OCI-LY1 (cell line): ENCODE results near the gene ATG9A.
A peak's percentile ranks its signal among the peaks of the same experiment; 100 is the strongest.

Experiments used
- H2AFZ ChIP-seq: fragments of 200-600 bp; sonication (generic), shearing (Covaris generic); 2 replicates; pipeline ENCODE4 v1.6.0; 2014; ENCODE audit warnings: antibody characterized with exemption, mild to moderate bottlenecking, low read length
- H3F3A ChIP-seq: fragments of 200-600 bp; sonication (generic), shearing (Covaris generic); 2 replicates; pipeline ENCODE4 v1.6.0; 2014; ENCODE audit warnings: mild to moderate bottlenecking, antibody characterized with exemption, low read length, moderate library complexity; ENCODE audit not compliant: insufficient read depth
- H3K27ac ChIP-seq: fragments of 200-600 bp; sonication (generic); 2 replicates; pipeline ENCODE4 v1.5.1; 2014; ENCODE audit warnings: low read length, mixed run types, mild to moderate bottlenecking, low read depth; ENCODE audit not compliant: poor library complexity, severe bottlenecking
- H3K27me3 ChIP-seq: fragments of 200-600 bp; sonication (generic); 2 replicates; pipeline ENCODE4 v1.6.0; 2014; ENCODE audit warnings: antibody characterized with exemption, mild to moderate bottlenecking, low read length, moderate library complexity; ENCODE audit not compliant: insufficient read depth
- H3K36me3 ChIP-seq: fragments of 200-600 bp; sonication (generic); 2 replicates; pipeline ENCODE4 v1.6.1; 2014; ENCODE audit warnings: mild to moderate bottlenecking, antibody characterized with exemption, low read length, moderate library complexity, mixed read lengths; ENCODE audit not compliant: insufficient read depth
- H3K4me1 ChIP-seq: fragments of 200-600 bp; sonication (generic); 2 replicates; pipeline ENCODE4 v1.5.1; 2014; ENCODE audit warnings: mild to moderate bottlenecking, low read length, moderate library complexity; ENCODE audit not compliant: insufficient read depth, severe bottlenecking
- H3K4me2 ChIP-seq: fragments of 200-600 bp; sonication (generic), shearing (Covaris generic); 2 replicates; pipeline ENCODE4 v1.6.1; 2014; ENCODE audit warnings: low read length
- H3K4me3 ChIP-seq: fragments of 200-600 bp; sonication (generic); 2 replicates; pipeline ENCODE4 v1.5.1; 2014; ENCODE audit warnings: low read length, low read depth, mild to moderate bottlenecking, mixed read lengths; ENCODE audit not compliant: poor library complexity, severe bottlenecking
- H3K79me2 ChIP-seq: fragments of 200-600 bp; shearing (Covaris generic); 2 replicates; pipeline ENCODE4 v1.6.1; 2016; ENCODE audit warnings: mixed run types, low read length, mixed read lengths; ENCODE audit not compliant: insufficient read depth
- H3K9ac ChIP-seq: fragments of 200-600 bp; sonication (generic), shearing (Covaris generic); 2 replicates; pipeline ENCODE4 v1.6.1; 2014; ENCODE audit warnings: mild to moderate bottlenecking, low read length, mixed read lengths
- H3K9me2 ChIP-seq: fragments of 200-600 bp; sonication (generic), shearing (Covaris generic); 2 replicates; pipeline ENCODE4 v1.6.1; 2014; ENCODE audit warnings: low read depth, mild to moderate bottlenecking, low read length, mixed read lengths
- H3K9me3 ChIP-seq: fragments of 200-600 bp; shearing (Covaris generic); 2 replicates; pipeline ENCODE4 v1.6.1; 2014; ENCODE audit warnings: low read length, mixed read lengths
- H4K20me1 ChIP-seq: fragments of 200-600 bp; sonication (generic), shearing (Covaris generic); 2 replicates; pipeline ENCODE4 v1.6.0; 2016; ENCODE audit warnings: mild to moderate bottlenecking, low read length; ENCODE audit not compliant: insufficient read depth
- EZH2 ChIP-seq: fragments of 200-600 bp; sonication (generic), shearing (Covaris generic); IDR thresholded peaks from 2 replicates; pipeline ENCODE4 v1.8.0; 2017; ENCODE audit warnings: borderline replicate concordance, mixed run types, mild to moderate bottlenecking, antibody characterized with exemption, low read length, moderate library complexity, mixed read lengths
- TF ChIP-seq, protein P1 (sequence below): fragments of 200-600 bp; sonication (generic), shearing (Covaris generic); IDR thresholded peaks from 2 replicates; pipeline ENCODE4 v1.5.1; 2017; ENCODE audit warnings: mild to moderate bottlenecking, antibody characterized with exemption, low read length, moderate library complexity, mixed read lengths

The ATG9A gene, protein sequence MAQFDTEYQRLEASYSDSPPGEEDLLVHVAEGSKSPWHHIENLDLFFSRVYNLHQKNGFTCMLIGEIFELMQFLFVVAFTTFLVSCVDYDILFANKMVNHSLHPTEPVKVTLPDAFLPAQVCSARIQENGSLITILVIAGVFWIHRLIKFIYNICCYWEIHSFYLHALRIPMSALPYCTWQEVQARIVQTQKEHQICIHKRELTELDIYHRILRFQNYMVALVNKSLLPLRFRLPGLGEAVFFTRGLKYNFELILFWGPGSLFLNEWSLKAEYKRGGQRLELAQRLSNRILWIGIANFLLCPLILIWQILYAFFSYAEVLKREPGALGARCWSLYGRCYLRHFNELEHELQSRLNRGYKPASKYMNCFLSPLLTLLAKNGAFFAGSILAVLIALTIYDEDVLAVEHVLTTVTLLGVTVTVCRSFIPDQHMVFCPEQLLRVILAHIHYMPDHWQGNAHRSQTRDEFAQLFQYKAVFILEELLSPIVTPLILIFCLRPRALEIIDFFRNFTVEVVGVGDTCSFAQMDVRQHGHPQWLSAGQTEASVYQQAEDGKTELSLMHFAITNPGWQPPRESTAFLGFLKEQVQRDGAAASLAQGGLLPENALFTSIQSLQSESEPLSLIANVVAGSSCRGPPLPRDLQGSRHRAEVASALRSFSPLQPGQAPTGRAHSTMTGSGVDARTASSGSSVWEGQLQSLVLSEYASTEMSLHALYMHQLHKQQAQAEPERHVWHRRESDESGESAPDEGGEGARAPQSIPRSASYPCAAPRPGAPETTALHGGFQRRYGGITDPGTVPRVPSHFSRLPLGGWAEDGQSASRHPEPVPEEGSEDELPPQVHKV

DNA sequence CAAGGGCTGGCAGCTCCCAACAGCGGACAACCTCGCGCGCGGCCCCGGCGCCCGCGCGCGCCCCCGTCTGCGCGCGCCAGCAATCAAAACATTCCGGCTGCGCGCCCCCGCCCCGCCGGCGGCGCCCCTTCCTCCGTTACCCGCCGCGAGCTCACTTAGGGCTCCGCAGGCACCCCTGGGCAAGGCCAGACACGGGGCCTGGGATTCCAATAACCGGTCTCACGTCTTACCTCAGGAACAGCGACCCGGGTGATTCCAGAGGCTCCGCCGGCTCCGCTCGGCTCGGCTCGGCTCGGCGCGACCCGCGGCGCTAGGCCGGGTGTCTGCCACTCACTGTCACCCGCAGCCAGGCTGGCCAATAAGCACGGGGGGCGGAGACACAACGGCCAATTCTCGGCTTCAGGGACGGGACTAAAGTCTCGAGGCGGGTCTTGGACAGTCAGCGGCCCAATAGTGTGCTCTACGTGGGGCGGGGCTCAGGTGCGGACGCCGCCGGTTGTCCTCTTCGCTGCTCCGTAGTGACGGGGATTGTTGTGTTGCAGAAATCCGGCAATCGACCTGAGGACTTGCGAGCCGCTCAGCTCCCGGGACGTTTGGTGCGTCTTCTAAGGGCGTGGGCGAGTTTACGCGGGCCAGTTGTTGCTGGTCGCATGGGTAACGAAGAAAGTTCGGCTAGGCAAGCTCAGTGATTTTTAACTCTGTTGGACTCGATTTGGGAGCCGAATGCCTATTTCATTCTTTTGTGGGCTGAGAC is at the start of gene ATG9A, which contains the start of gene ANKZF1:
ATG9A (minus strand) TSS at position 332 of the 754 bp plus-strand sequence. CDS start 1,612 bp downstream, outside the sequence.
ANKZF1 (plus strand) TSS at position 502 of the 754 bp plus-strand sequence. CDS start 452 bp downstream, outside the sequence.
- Histone ChIP-seq H3F3A (no peaks in the 10 kb centered on the region), H3K79me2 (peaks cover 13% of the 10 kb centered on the region), H3K27me3 (no peaks in the 10 kb centered on the region), H3K4me1 (peaks cover 24% of the 10 kb centered on the region), H3K36me3 (peaks cover 57% of the 10 kb centered on the region), H3K4me2 (peak within 1 kb of the TSS; percentile 99), H4K20me1 (no peaks in the 10 kb centered on the region), H3K4me3 (peak within 1 kb of the TSS; percentile 87), H3K27ac (peak within 1 kb of the TSS; percentile 75), H3K9me3 (no peaks in the 10 kb centered on the region), H3K9ac (peak within 1 kb of the TSS; percentile 100), H2AFZ (no peak within 1 kb of the TSS), H3K9me2 (no peaks in the 10 kb centered on the region)
- TF ChIP-seq, protein P1, sequence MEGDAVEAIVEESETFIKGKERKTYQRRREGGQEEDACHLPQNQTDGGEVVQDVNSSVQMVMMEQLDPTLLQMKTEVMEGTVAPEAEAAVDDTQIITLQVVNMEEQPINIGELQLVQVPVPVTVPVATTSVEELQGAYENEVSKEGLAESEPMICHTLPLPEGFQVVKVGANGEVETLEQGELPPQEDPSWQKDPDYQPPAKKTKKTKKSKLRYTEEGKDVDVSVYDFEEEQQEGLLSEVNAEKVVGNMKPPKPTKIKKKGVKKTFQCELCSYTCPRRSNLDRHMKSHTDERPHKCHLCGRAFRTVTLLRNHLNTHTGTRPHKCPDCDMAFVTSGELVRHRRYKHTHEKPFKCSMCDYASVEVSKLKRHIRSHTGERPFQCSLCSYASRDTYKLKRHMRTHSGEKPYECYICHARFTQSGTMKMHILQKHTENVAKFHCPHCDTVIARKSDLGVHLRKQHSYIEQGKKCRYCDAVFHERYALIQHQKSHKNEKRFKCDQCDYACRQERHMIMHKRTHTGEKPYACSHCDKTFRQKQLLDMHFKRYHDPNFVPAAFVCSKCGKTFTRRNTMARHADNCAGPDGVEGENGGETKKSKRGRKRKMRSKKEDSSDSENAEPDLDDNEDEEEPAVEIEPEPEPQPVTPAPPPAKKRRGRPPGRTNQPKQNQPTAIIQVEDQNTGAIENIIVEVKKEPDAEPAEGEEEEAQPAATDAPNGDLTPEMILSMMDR: no peak
- no peak for TF ChIP-seq EZH2

DNA sequence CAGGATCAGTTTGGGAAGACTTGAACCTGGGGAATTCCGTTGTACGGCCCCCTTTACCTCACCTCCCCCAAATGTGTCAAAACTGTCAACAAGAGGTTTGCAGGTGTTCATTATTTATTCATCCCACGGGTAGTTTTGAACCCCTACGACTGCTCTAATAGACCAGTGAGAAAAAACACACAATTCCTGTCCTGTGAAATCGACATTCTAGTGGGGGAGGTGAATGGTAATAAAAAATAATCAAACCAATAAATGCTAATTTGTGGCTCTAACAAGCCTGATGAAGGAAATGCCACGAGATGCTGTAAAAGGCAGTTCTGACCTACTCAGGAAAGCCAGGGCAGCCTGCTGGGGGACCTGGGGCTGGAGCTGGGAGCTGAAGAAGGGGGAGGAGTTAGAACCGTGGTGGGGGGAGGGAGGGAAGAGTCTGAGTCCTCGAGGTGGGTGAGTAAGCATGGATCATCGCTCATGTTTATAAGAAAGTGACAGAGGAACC is 49.3 kb upstream of the ATG9A start:
- Histone ChIP-seq H3K9ac (peak overlapping the region; percentile 90), H3K9me3 (no peaks in the 10 kb centered on the region), H3K9me2 (no peaks in the 10 kb centered on the region), H3K36me3 (peaks cover 27% of the 10 kb centered on the region; the same call in 1 of the 2 replicates), H3K79me2 (peaks cover 18% of the 10 kb centered on the region), H4K20me1 (no peaks in the 10 kb centered on the region), H3K4me3 (peak overlapping the region; percentile 79), H3K4me2 (peak overlapping the region; percentile 95), H3F3A (no peaks in the 10 kb centered on the region), H3K27me3 (no peaks in the 10 kb centered on the region), H3K4me1 (peaks cover 67% of the 10 kb centered on the region), H2AFZ (no peak overlapping the region), H3K27ac (peak overlapping the region; percentile 99)
- TF ChIP-seq, protein P1: no peak
- no peak for TF ChIP-seq EZH2
